Astrocyte of the cerebellum (primary cell): Measurements from ENCODE around the gene IL23R.

Experiments
- DNase-seq: peaks from one replicate; pipeline ENCODE4 v3.0.0-alpha.2; 2011; ENCODE audit warnings: low read depth
- H3K4me3 ChIP-seq: 2 replicates; pipeline ENCODE4 v1.5.1; 2011; ENCODE audit warnings: mild to moderate bottlenecking, low read depth, low read length, moderate library complexity
- in situ Hi-C: cut with HindIII; loops from 2 replicates; pipeline ENCODE4 v1.10.0; 2017; ENCODE audit warnings: low sequenced_read_pairs
- TF ChIP-seq, protein P1 (sequence below): IDR thresholded peaks from 2 replicates; pipeline ENCODE4 v1.5.1; 2012; ENCODE audit warnings: low read length, low read depth, moderate library complexity, mild to moderate bottlenecking; ENCODE audit errors: missing control alignments

IL23R gene

DNA sequence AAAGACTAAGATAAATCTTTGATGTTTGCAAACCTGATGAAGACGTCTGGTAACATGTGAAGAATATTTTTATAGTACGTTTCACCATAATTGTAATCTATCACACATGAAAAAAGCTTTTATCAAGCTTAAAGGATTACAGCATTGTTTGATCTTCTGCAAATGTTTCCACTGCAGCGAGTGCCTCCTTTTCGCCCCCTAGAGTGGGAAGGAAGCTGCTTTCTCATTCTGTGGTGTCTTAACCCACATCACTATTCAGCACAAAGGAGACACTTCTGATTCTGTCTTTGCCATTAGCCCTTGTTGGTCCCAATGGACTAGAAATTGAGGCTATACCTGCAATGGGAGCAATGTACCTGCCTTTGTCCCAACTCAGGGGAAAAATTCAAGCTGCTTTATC lies 95.4 kb downstream of the IL23R start:
- TF ChIP-seq, protein P1, sequence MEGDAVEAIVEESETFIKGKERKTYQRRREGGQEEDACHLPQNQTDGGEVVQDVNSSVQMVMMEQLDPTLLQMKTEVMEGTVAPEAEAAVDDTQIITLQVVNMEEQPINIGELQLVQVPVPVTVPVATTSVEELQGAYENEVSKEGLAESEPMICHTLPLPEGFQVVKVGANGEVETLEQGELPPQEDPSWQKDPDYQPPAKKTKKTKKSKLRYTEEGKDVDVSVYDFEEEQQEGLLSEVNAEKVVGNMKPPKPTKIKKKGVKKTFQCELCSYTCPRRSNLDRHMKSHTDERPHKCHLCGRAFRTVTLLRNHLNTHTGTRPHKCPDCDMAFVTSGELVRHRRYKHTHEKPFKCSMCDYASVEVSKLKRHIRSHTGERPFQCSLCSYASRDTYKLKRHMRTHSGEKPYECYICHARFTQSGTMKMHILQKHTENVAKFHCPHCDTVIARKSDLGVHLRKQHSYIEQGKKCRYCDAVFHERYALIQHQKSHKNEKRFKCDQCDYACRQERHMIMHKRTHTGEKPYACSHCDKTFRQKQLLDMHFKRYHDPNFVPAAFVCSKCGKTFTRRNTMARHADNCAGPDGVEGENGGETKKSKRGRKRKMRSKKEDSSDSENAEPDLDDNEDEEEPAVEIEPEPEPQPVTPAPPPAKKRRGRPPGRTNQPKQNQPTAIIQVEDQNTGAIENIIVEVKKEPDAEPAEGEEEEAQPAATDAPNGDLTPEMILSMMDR: peak; percentile 30
- H3K4me3 ChIP-seq: no peak overlapping the region
- in situ Hi-C loops: no loop called here
- no peak for DNase-seq

DNA sequence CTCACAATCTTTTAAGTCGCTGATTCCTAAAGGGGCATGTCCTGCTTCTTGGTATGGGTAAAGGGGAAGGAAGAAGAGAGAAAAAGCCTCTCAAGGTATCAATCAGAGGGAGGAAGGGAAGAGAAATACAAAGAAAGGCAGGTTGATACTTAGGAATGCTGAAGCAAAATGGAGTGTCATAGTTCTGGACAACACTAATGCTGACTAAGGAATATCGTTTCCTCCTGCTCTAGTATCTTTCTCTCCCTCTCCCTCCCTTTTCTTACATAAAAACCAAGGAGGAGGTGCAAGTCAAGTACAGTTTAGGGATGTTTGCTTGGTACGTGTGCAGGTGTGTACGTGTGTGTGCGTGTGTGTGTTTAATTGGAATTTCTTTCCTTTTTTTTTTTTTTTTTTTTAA lies 96.5 kb downstream of the IL23R start:
- H3K4me3 ChIP-seq: no peak overlapping the region
- TF ChIP-seq, protein P1: no peak
- no peak for DNase-seq
- in situ Hi-C loops: no loop called here

DNA sequence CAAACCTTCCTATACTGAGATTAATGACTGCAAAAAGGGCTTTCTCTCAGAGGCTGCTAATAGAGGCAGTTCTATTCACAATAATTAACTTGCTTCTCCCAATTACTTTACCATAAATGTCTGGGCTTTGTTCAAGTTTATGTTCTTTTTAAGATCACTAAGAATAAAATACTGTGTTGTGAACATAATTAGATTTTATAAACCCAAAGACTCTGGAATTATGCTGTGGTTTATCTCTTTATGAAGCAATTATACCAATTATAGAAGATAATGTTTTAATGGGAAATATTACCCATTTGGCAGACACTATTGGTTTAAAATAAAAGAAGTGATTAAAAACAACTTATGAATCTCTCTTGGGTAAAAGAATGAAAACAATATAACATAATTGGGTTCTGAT lies 97.9 kb downstream of the IL23R start:
- no peak overlapping the region for H3K4me3 ChIP-seq
- in situ Hi-C loops: no loop called here
- no peak for DNase-seq
- TF ChIP-seq, protein P1: no peak

DNA sequence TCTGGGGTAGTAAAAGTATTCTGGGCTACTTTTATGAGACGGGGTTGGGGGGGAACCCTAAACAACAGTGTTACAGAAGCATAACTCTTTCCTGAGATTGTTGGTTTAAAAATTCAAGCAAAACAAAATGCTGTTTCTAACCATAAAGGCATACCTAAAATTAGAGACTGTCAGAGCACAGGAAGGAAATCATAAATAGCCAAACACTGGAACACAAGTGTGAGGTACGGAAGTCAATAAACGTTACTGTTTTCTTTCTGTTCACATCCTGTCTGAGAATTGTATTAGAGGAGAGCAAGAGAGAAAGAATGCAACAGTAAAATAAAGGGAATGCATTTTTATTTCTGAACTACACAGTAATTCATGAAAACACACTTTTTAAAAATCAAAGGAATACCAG lies 98.6 kb downstream of the IL23R start:
- TF ChIP-seq, protein P1: no peak
- no peak overlapping the region for H3K4me3 ChIP-seq
- in situ Hi-C loops: no loop called here
- no peak for DNase-seq

DNA sequence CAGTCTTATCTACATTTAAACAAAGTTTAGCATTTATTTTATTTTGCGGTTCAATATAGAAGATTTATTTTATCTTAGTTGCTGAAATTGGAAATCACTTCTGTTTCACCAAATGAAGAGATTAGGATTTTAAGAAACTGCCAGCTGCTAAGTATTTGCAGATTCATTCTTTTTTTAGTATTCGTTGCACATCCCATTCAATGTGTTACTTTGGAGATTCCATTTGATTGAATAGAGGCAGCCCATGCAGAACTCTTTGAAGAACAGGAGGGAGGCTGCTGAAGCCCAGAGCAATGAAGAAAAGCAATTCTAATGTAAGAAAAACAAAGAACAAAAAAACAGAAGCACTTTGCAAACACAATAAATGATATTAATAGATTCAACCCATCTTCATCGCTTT lies 102.8 kb downstream of the IL23R start:
- TF ChIP-seq, protein P1: no peak
- no peak for DNase-seq
- in situ Hi-C loops: no loop called here
- no peak overlapping the region for H3K4me3 ChIP-seq

DNA sequence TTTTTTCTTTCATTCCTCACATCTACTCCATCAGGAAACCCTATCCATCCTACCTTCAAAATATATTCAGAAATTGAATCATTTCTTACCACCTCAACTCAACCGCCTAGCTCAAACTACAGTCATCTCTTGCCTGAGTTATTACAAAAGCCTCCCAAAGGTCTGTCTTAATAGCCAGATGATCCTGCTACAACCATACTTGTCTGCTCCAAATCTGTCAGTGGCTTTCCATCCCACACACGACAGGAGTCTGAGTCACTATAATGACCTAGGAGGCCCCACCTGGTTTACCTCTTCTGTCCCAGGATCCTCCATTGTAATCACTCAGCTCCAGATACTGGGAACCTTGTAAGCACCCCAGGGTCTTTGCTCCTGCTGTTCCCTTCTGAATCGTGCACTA lies 104.3 kb downstream of the IL23R start:
- in situ Hi-C loops: no loop called here

DNA sequence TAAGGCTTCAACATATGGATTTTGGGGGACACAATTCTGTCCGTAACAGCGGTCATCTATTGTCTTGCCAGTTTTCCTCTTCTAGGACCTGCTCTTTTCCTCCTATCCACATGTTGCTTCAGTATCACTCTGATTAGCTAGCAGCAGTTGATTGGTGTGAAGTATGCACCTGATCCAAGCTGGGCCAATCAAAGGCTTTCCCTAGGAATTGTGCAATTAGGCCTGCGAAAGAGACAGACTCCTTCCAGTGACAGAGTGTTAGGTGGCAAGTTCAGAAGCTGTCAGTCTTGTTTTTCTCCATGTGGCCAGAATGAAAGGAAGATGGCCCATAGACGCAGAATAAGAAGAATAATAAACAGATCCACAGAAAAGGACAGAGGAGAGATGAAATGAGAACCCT lies 107.3 kb downstream of the IL23R start:
- H3K4me3 ChIP-seq: no peak overlapping the region
- TF ChIP-seq, protein P1: no peak
- no peak for DNase-seq
- in situ Hi-C loops: no loop called here

More for the DNA sequence above, 104.3 kb downstream of the IL23R start:
- no peak overlapping the region for H3K4me3 ChIP-seq
- no peak for DNase-seq
- TF ChIP-seq, protein P1: no peak
